WTC11 (cell line): Measurements from ENCODE around the gene FCMR. TPM values are rescaled to one million over a fixed set of nuclear protein-coding genes. Genes with fewer than 3 reads are reported as not detected.

Experiments used
- ATAC-seq: fragments of 200-7000 bp; cut with Tn5 transposase; 2 replicates; pipeline ENCODE4 v1.10.0; 2021; ENCODE audit warnings: mild to moderate bottlenecking, moderate library complexity
- CTCF ChIA-PET: fragments of 300-600 bp; sonication (Branson Sonifier 250); formaldehyde crosslinking; loops from one replicate; lab custom pipeline; 2021; ENCODE audit warnings: antibody characterized with exemption; lab: Charles Lee
- POLR2A ChIA-PET: fragments of 350-600 bp; sonication (Branson Sonifier 250); formaldehyde crosslinking; loops from one replicate; lab custom pipeline; 2021; ENCODE audit warnings: antibody characterized with exemption; lab: Charles Lee
- DNase-seq: peaks from one replicate; pipeline ENCODE4 v3.0.0; 2021; ENCODE audit warnings: low spot score
- H3K27ac Mint-ChIP-seq: 2 replicates; pipeline ENCODE4 v1.8.0; 2021; ENCODE audit warnings: mixed read lengths
- H3K27me3 Mint-ChIP-seq: 2 replicates; pipeline ENCODE4 v1.8.0; 2021; ENCODE audit warnings: low read depth, mild to moderate bottlenecking, moderate library complexity, mixed read lengths
- H3K36me3 Mint-ChIP-seq: 2 replicates; pipeline ENCODE4 v1.8.0; 2021; ENCODE audit warnings: mixed read lengths
- H3K4me1 Mint-ChIP-seq: 2 replicates; pipeline ENCODE4 v1.8.0; 2022; ENCODE audit warnings: mixed read lengths
- H3K4me3 Mint-ChIP-seq: 2 replicates; pipeline ENCODE4 v1.8.0; 2021; ENCODE audit warnings: mild to moderate bottlenecking, moderate library complexity, mixed read lengths
- H3K9me3 Mint-ChIP-seq: 2 replicates; pipeline ENCODE4 v1.8.0; 2021; ENCODE audit warnings: mixed read lengths
- ATF1 ChIP-seq: sonication (generic); formaldehyde crosslinking; IDR thresholded peaks from 2 replicates; pipeline ENCODE4 v1.8.1; 2023; ENCODE audit warnings: mild to moderate bottlenecking, moderate library complexity, missing genetic modification reagents
- ATF3 ChIP-seq: sonication (generic); formaldehyde crosslinking; conservative IDR thresholded peaks from 2 replicates; pipeline ENCODE4 v1.8.1; 2022; ENCODE audit warnings: mild to moderate bottlenecking, missing genetic modification reagents
- ESRRA ChIP-seq: sonication (generic); formaldehyde crosslinking; IDR thresholded peaks from 2 replicates; pipeline ENCODE4 v1.8.1; 2022; ENCODE audit warnings: mild to moderate bottlenecking, missing genetic modification reagents, borderline replicate concordance
- FOXJ3 ChIP-seq: sonication (generic); formaldehyde crosslinking; IDR thresholded peaks from 2 replicates; pipeline ENCODE4 v1.9.0; 2021; ENCODE audit warnings: missing genetic modification reagents, mild to moderate bottlenecking, borderline replicate concordance
- FOXK1 ChIP-seq: sonication (generic); formaldehyde crosslinking; IDR thresholded peaks from 2 replicates; pipeline ENCODE4 v1.8.0; 2022; ENCODE audit warnings: mild to moderate bottlenecking, moderate library complexity, missing genetic modification reagents
- NR2C2 ChIP-seq: sonication (generic); formaldehyde crosslinking; IDR thresholded peaks from 2 replicates; pipeline ENCODE4 v1.8.0; 2022; ENCODE audit warnings: mild to moderate bottlenecking, missing genetic modification reagents
- PREB ChIP-seq: sonication (generic); formaldehyde crosslinking; IDR thresholded peaks from 2 replicates; pipeline ENCODE4 v1.8.1; 2022; ENCODE audit warnings: mild to moderate bottlenecking, missing genetic modification reagents, moderate library complexity, borderline replicate concordance
- ZBTB21 ChIP-seq: sonication (generic); formaldehyde crosslinking; IDR thresholded peaks from 2 replicates; pipeline ENCODE4 v1.8.1; 2023; ENCODE audit warnings: mild to moderate bottlenecking, missing genetic modification reagents, borderline replicate concordance
- ZMAT4 ChIP-seq: fragments of 250-450 bp; sonication (Bioruptor Pico); IDR thresholded peaks from 2 replicates; pipeline ENCODE4 v1.9.0; 2021; ENCODE audit warnings: mild to moderate bottlenecking
- ZNF416 ChIP-seq: fragments of 250-450 bp; sonication (Bioruptor Pico); IDR thresholded peaks from 2 replicates; pipeline ENCODE4 v1.9.0; 2021; ENCODE audit warnings: mild to moderate bottlenecking, inconsistent platforms
- total RNA-seq: library from RNA; stranded (reverse); gene quantifications from 3 replicates; pipeline ENCODE4 v1.2.3, GENCODE V29; 2021
- TF ChIP-seq, protein P1 (sequence below): sonication (generic); formaldehyde crosslinking; IDR thresholded peaks from 2 replicates; pipeline ENCODE4 v1.8.1; 2022; ENCODE audit warnings: mild to moderate bottlenecking, moderate library complexity, missing genetic modification reagents
- TF ChIP-seq, protein P2 (sequence below): fragments of 250-450 bp; sonication (Bioruptor Pico); conservative IDR thresholded peaks from 2 replicates; pipeline ENCODE4 v1.9.0; 2021; ENCODE audit warnings: mild to moderate bottlenecking
- TF ChIP-seq, protein P3 (sequence below): sonication (generic); formaldehyde crosslinking; IDR thresholded peaks from 2 replicates; pipeline ENCODE4 v1.8.1; 2023; ENCODE audit warnings: mild to moderate bottlenecking, moderate library complexity, missing genetic modification reagents
- TF ChIP-seq, protein P4 (sequence below): sonication (generic); formaldehyde crosslinking; IDR thresholded peaks from 2 replicates; pipeline ENCODE4 v1.8.0; 2022; ENCODE audit warnings: mild to moderate bottlenecking, missing genetic modification reagents
- TF ChIP-seq, protein P5 (sequence below): sonication (generic); formaldehyde crosslinking; IDR thresholded peaks from 2 replicates; pipeline ENCODE4 v1.8.1; 2023; ENCODE audit warnings: mild to moderate bottlenecking, missing genetic modification reagents, moderate library complexity
- TF ChIP-seq, protein P6 (sequence below): sonication (generic); formaldehyde crosslinking; IDR thresholded peaks from 2 replicates; pipeline ENCODE4 v1.8.1; 2023; ENCODE audit warnings: mild to moderate bottlenecking, missing genetic modification reagents

The FCMR gene
- total RNA-seq, 1 experiment from 2014 or later, result 1.0 TPM

DNA sequence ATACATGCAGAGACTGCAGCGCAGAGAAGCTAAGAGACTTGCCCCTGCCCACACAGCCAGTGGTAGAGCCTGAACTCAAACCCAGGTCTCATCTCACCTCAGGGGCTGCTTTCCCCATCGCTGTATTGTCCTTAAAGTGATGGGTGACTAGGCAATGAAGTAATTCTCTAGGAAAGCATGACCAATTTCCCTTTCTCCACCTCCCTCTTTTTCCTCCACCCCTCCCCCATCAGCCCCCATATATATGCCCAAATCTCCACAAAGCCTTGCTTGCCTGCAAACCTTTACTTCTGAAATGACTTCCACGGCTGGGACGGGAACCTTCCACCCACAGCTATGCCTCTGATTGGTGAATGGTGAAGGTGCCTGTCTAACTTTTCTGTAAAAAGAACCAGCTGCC lies 24.6 kb downstream of the FCMR start, which contains the start of gene IL24:
TSS of gene IL24 (plus strand) at position 269 of the 400 bp plus-strand sequence. CDS start 390 bp downstream, outside the sequence.
- TF ChIP-seq ZMAT4 (CRISPR knock-in tag) (no peak), NR2C2 (CRISPR knock-in tag) (no peak), ZBTB21 (no peak), FOXK1 (no peak), FOXJ3 (CRISPR knock-in tag) (no peak), ESRRA (CRISPR knock-in tag) (no peak), ZNF416 (no peak), ATF3 (no peak)
- TF ChIP-seq, protein P1, sequence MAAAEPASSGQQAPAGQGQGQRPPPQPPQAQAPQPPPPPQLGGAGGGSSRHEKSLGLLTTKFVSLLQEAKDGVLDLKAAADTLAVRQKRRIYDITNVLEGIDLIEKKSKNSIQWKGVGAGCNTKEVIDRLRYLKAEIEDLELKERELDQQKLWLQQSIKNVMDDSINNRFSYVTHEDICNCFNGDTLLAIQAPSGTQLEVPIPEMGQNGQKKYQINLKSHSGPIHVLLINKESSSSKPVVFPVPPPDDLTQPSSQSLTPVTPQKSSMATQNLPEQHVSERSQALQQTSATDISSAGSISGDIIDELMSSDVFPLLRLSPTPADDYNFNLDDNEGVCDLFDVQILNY (CRISPR knock-in tag), result no peak
- TF ChIP-seq, protein P2, sequence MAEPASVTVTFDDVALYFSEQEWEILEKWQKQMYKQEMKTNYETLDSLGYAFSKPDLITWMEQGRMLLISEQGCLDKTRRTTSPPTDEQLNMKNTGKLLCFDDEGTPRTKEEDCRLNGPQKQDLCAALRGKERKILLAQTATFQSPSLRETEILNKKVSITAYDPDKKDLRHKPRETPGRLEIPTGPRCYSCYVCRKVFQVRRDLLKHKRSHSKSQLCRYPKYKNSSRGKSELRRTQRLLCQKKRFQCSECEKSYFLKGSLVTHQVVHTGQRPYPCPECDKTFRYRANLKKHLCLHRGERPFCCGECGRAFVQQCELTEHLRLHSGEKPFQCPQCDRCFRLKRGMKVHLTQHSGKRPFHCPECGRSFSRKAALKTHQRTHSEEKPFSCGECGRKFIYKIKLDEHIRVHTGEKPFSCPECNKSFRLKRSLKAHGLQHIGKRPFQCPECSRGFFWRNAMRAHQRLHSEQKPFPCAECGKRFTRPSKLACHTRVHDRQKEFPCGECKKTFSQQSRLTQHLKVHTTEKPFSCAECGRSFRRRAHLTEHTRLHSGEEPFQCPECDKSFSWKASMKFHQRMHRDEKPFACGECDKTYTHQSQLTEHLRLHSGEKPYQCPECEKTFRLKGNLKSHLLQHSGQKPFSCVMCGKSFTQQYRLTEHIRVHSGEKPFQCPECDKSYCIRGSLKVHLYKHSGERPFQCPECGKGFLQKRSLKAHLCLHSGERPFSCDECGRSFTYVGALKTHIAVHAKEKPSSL (CRISPR knock-in tag), result no peak
- TF ChIP-seq, protein P3, sequence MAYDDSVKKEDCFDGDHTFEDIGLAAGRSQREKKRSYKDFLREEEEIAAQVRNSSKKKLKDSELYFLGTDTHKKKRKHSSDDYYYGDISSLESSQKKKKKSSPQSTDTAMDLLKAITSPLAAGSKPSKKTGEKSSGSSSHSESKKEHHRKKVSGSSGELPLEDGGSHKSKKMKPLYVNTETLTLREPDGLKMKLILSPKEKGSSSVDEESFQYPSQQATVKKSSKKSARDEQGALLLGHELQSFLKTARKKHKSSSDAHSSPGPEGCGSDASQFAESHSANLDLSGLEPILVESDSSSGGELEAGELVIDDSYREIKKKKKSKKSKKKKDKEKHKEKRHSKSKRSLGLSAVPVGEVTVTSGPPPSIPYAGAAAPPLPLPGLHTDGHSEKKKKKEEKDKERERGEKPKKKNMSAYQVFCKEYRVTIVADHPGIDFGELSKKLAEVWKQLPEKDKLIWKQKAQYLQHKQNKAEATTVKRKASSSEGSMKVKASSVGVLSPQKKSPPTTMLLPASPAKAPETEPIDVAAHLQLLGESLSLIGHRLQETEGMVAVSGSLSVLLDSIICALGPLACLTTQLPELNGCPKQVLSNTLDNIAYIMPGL (CRISPR knock-in tag), result no peak
- TF ChIP-seq, protein P4, sequence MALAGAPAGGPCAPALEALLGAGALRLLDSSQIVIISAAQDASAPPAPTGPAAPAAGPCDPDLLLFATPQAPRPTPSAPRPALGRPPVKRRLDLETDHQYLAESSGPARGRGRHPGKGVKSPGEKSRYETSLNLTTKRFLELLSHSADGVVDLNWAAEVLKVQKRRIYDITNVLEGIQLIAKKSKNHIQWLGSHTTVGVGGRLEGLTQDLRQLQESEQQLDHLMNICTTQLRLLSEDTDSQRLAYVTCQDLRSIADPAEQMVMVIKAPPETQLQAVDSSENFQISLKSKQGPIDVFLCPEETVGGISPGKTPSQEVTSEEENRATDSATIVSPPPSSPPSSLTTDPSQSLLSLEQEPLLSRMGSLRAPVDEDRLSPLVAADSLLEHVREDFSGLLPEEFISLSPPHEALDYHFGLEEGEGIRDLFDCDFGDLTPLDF (CRISPR knock-in tag), result no peak
- TF ChIP-seq, protein P5, sequence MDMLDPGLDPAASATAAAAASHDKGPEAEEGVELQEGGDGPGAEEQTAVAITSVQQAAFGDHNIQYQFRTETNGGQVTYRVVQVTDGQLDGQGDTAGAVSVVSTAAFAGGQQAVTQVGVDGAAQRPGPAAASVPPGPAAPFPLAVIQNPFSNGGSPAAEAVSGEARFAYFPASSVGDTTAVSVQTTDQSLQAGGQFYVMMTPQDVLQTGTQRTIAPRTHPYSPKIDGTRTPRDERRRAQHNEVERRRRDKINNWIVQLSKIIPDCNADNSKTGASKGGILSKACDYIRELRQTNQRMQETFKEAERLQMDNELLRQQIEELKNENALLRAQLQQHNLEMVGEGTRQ (CRISPR knock-in tag), result no peak
- TF ChIP-seq, protein P6, sequence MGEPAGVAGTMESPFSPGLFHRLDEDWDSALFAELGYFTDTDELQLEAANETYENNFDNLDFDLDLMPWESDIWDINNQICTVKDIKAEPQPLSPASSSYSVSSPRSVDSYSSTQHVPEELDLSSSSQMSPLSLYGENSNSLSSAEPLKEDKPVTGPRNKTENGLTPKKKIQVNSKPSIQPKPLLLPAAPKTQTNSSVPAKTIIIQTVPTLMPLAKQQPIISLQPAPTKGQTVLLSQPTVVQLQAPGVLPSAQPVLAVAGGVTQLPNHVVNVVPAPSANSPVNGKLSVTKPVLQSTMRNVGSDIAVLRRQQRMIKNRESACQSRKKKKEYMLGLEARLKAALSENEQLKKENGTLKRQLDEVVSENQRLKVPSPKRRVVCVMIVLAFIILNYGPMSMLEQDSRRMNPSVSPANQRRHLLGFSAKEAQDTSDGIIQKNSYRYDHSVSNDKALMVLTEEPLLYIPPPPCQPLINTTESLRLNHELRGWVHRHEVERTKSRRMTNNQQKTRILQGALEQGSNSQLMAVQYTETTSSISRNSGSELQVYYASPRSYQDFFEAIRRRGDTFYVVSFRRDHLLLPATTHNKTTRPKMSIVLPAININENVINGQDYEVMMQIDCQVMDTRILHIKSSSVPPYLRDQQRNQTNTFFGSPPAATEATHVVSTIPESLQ (CRISPR knock-in tag), result no peak
- TF ChIP-seq, all 79 proteins: peak for 0
- H3K27me3 Mint-ChIP-seq, result no peaks in the 10 kb centered on the region
- H3K9me3 Mint-ChIP-seq, result no peaks in the 10 kb centered on the region
- peaks cover 5% of the 10 kb centered on the region; the same call in 1 of the 2 replicates for H3K4me1 Mint-ChIP-seq
- no peak within 1 kb of the TSS for H3K27ac Mint-ChIP-seq
- no peak for DNase-seq
- ChIA-PET CTCF (interaction anchor here (2.6 kb wide), 1 partner anchor 12 kb away, joined by 11 read pairs; no protein-coding TSS in a partner anchor), POLR2A (no interaction called here)
- H3K36me3 Mint-ChIP-seq, result no peaks in the 10 kb centered on the region
- H3K4me3 Mint-ChIP-seq, result no peak within 1 kb of the TSS
- ATAC-seq, result no peak

DNA sequence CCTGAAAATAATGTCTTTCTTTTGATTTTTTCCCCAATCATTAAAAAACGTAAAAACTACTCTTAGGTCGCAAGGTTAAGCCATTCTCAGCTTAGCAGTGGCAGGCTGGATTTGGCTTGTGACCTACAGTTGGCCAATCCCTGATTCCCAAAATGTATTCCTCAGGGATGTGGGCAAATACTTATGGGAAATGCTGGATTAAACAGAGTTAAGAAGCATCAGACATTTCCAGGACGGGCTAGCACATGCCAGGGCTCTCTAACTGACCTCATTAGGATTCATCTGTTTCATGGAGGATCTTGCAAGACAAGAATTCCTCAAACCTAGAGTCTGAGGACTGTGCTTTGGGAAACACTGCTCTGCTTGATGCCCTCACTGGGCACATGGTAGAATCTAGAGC lies 25.5 kb downstream of the FCMR start:
- peaks cover 6% of the 10 kb centered on the region for H3K4me1 Mint-ChIP-seq
- no peak for ATAC-seq
- no peak for DNase-seq
- TF ChIP-seq ATF1 (CRISPR knock-in tag) (no peak), PREB (CRISPR knock-in tag) (no peak)
- TF ChIP-seq, protein P1 (CRISPR knock-in tag), result no peak
- TF ChIP-seq, all 79 proteins: peak for 0
- CTCF ChIA-PET, result interaction anchor here (1.7 to 2.6 kb wide), 3 partner anchors 11 to 35 kb away, joined by 4 to 11 read pairs (median 6); no protein-coding TSS in a partner anchor
- H3K27me3 Mint-ChIP-seq, result no peaks in the 10 kb centered on the region
- H3K9me3 Mint-ChIP-seq, result no peaks in the 10 kb centered on the region
- H3K4me3 Mint-ChIP-seq, result no peak overlapping the region
- H3K27ac Mint-ChIP-seq, result no peak overlapping the region
- H3K36me3 Mint-ChIP-seq, result no peaks in the 10 kb centered on the region
- POLR2A ChIA-PET, result interaction anchor here (0.5 kb wide), 1 partner anchor 42 kb away, joined by 4 read pairs; no protein-coding TSS in a partner anchor
